Astrocyte (in vitro differentiated cells and primary cell): ENCODE data around the gene SRSF7. TPM values are rescaled to one million over a fixed set of nuclear protein-coding genes. Genes with fewer than 3 reads are reported as not detected.
A peak's percentile ranks its signal among the peaks of the same experiment; 100 is the strongest.

Source experiments
- DNase-seq: peaks from one replicate; pipeline ENCODE4 v3.0.0-alpha.2; 2010; ENCODE audit warnings: low read depth
- FAIRE-seq: peaks from 2 replicates; lab custom pipeline; 2011; peaks lifted over from hg19 to GRCh38; lab: Jason Lieb, UNC
- H2AFZ ChIP-seq: 2 replicates; pipeline ENCODE4 v1.6.0; 2012; ENCODE audit warnings: low read depth, low read length, inconsistent platforms
- H3K27ac ChIP-seq: 2 replicates; pipeline ENCODE4 v1.5.1; 2011; ENCODE audit warnings: low read depth, low read length, inconsistent platforms
- H3K27me3 ChIP-seq: 2 replicates; pipeline ENCODE4 v1.6.0; 2011; ENCODE audit warnings: low read length, inconsistent platforms; ENCODE audit not compliant: insufficient read depth
- H3K36me3 ChIP-seq: 2 replicates; pipeline ENCODE4 v1.5.1; 2011; ENCODE audit warnings: low read length, inconsistent platforms; ENCODE audit not compliant: insufficient read depth
- H3K4me1 ChIP-seq: 2 replicates; pipeline ENCODE4 v1.5.1; 2011; ENCODE audit warnings: low read length, inconsistent platforms; ENCODE audit not compliant: insufficient read depth
- H3K4me2 ChIP-seq: 2 replicates; pipeline ENCODE4 v1.6.0; 2012; ENCODE audit warnings: low read length, inconsistent platforms
- H3K4me3 ChIP-seq: 2 replicates; pipeline ENCODE4 v1.5.1; 2011; ENCODE audit warnings: low read depth, mild to moderate bottlenecking, low read length, inconsistent platforms; ENCODE audit not compliant: insufficient read depth
- H3K79me2 ChIP-seq: 2 replicates; pipeline ENCODE4 v1.6.0; 2012; ENCODE audit warnings: mild to moderate bottlenecking, low read length, inconsistent platforms; ENCODE audit not compliant: insufficient read depth
- H3K9ac ChIP-seq: 2 replicates; pipeline ENCODE4 v1.6.0; 2012; ENCODE audit warnings: mild to moderate bottlenecking, low read length, inconsistent platforms
- H3K9me3 ChIP-seq: 2 replicates; pipeline ENCODE4 v1.5.1; 2012; ENCODE audit warnings: low read depth, mild to moderate bottlenecking, low read length, inconsistent platforms; ENCODE audit not compliant: insufficient read depth
- H4K20me1 ChIP-seq: 2 replicates; pipeline ENCODE4 v1.6.0; 2012; ENCODE audit warnings: low read length, inconsistent platforms; ENCODE audit not compliant: insufficient read depth
- H3K27ac Mint-ChIP-seq: one replicate; pipeline ENCODE4 v1.8.0; 2021; ENCODE audit warnings: mild to moderate bottlenecking, mixed read lengths; ENCODE audit not compliant: unreplicated experiment
- H3K27me3 Mint-ChIP-seq: one replicate; pipeline ENCODE4 v1.8.0; 2021; ENCODE audit warnings: low read depth, mixed read lengths; ENCODE audit not compliant: unreplicated experiment
- H3K36me3 Mint-ChIP-seq: one replicate; pipeline ENCODE4 v1.8.0; 2021; ENCODE audit warnings: low read depth, mixed read lengths; ENCODE audit not compliant: unreplicated experiment
- H3K4me1 Mint-ChIP-seq: one replicate; pipeline ENCODE4 v1.8.0; 2021; ENCODE audit warnings: low read depth, mixed read lengths; ENCODE audit not compliant: unreplicated experiment
- H3K4me3 Mint-ChIP-seq: one replicate; pipeline ENCODE4 v1.8.0; 2021; ENCODE audit warnings: mild to moderate bottlenecking, moderate library complexity, mixed read lengths; ENCODE audit not compliant: unreplicated experiment
- H3K9me3 Mint-ChIP-seq: one replicate; pipeline ENCODE4 v1.8.0; 2021; ENCODE audit warnings: mild to moderate bottlenecking, mixed read lengths; ENCODE audit not compliant: unreplicated experiment
- CTCF ChIP-seq: IDR thresholded peaks from 2 replicates; pipeline ENCODE4 v1.5.1; 2011; ENCODE audit warnings: low read depth, mild to moderate bottlenecking, inconsistent platforms, low read length, moderate library complexity; ENCODE audit not compliant: insufficient read depth
- EZH2 ChIP-seq: IDR thresholded peaks from 2 replicates; pipeline ENCODE4 v1.6.1; 2012; ENCODE audit warnings: mild to moderate bottlenecking, low read length, inconsistent platforms; ENCODE audit not compliant: insufficient read depth
- total RNA-seq: library from RNA; stranded (reverse); gene quantifications from 2 replicates; pipeline ENCODE4 v1.2.1, GENCODE V29; 2021

SRSF7 gene
- total RNA-seq, 1 donor from 2014 or later: 120 TPM

GRCh38 chr2:38748943-38749804, 2.0 kb downstream of the SRSF7 start:
- DNase-seq (no peak), FAIRE-seq (no peak)
- Mint-ChIP-seq H3K4me1 (peaks cover 35% of the 10 kb centered on the region), H3K9me3 (no peaks in the 10 kb centered on the region), H3K27me3 (no peaks in the 10 kb centered on the region), H3K4me3 (peak overlapping the region; percentile 100), H3K36me3 (peaks cover 21% of the 10 kb centered on the region), H3K27ac (peak overlapping the region; percentile 42)
- H2AFZ ChIP-seq: no peak overlapping the region
- no peaks in the 10 kb centered on the region for H3K9me3 ChIP-seq
- no peak overlapping the region for H3K27ac ChIP-seq
- H4K20me1 ChIP-seq: peaks cover 65% of the 10 kb centered on the region
- peak overlapping the region; percentile 98 for H3K9ac ChIP-seq
- peak overlapping the region; percentile 89 for H3K4me2 ChIP-seq
- no peaks in the 10 kb centered on the region for H3K27me3 ChIP-seq
- peaks cover 16% of the 10 kb centered on the region for H3K4me1 ChIP-seq
- H3K4me3 ChIP-seq: peak overlapping the region; percentile 99
- TF ChIP-seq EZH2: no peak
- TF ChIP-seq CTCF: no peak
- peaks cover 70% of the 10 kb centered on the region for H3K79me2 ChIP-seq
- peaks cover 53% of the 10 kb centered on the region for H3K36me3 ChIP-seq

- no peak overlapping the region for H3K27ac Mint-ChIP-seq
- DNase-seq (no peak), FAIRE-seq (no peak)
- H3K4me3 ChIP-seq: no peak overlapping the region
- H3K27me3 Mint-ChIP-seq: no peaks in the 10 kb centered on the region
- H3K4me1 ChIP-seq: peaks cover 16% of the 10 kb centered on the region
- peaks cover 73% of the 10 kb centered on the region for H4K20me1 ChIP-seq
- peaks cover 40% of the 10 kb centered on the region for H3K4me1 Mint-ChIP-seq
- H3K79me2 ChIP-seq: peaks cover 77% of the 10 kb centered on the region
- no peaks in the 10 kb centered on the region for H3K9me3 ChIP-seq
- H3K4me2 ChIP-seq: peak overlapping the region; percentile 89
- H3K27ac ChIP-seq: no peak overlapping the region
- no peak overlapping the region for H2AFZ ChIP-seq
- no peak for TF ChIP-seq CTCF
- no peak for TF ChIP-seq EZH2
- H3K9ac ChIP-seq: peak overlapping the region; percentile 7
- H3K4me3 Mint-ChIP-seq: peak overlapping the region; percentile 46
- H3K9me3 Mint-ChIP-seq: no peaks in the 10 kb centered on the region
- no peaks in the 10 kb centered on the region for H3K27me3 ChIP-seq
- H3K36me3 ChIP-seq: peaks cover 60% of the 10 kb centered on the region
- peaks cover 21% of the 10 kb centered on the region for H3K36me3 Mint-ChIP-seq
Observed at GRCh38 chr2:38748391-38748790, 2.8 kb downstream of the SRSF7 start.

GRCh38 chr2:38747819-38748218, 3.3 kb downstream of the SRSF7 start:
- Mint-ChIP-seq H3K27me3 (no peaks in the 10 kb centered on the region), H3K36me3 (peaks cover 21% of the 10 kb centered on the region), H3K4me1 (peaks cover 40% of the 10 kb centered on the region), H3K9me3 (no peaks in the 10 kb centered on the region), H3K4me3 (peak overlapping the region; percentile 46), H3K27ac (no peak overlapping the region)
- H3K9ac ChIP-seq: peak overlapping the region; percentile 7
- DNase-seq: no peak
- H3K9me3 ChIP-seq: no peaks in the 10 kb centered on the region
- H3K27ac ChIP-seq: no peak overlapping the region
- H3K79me2 ChIP-seq: peaks cover 83% of the 10 kb centered on the region
- H3K36me3 ChIP-seq: peaks cover 60% of the 10 kb centered on the region
- H3K27me3 ChIP-seq: no peaks in the 10 kb centered on the region
- H2AFZ ChIP-seq: no peak overlapping the region
- no peak for FAIRE-seq
- H3K4me3 ChIP-seq: no peak overlapping the region
- H3K4me2 ChIP-seq: peak overlapping the region; percentile 89
- no peak for TF ChIP-seq CTCF
- no peak for TF ChIP-seq EZH2
- H3K4me1 ChIP-seq: peaks cover 16% of the 10 kb centered on the region
- H4K20me1 ChIP-seq: peaks cover 79% of the 10 kb centered on the region
